GM18867 (cell line): Measurements from ENCODE around the gene NECTIN3.

Source experiments
- ATAC-seq: cut with Tn5 transposase; IDR thresholded peaks from one replicate; pipeline ENCODE4 v1.9.1; 2021; ENCODE audit warnings: mild to moderate bottlenecking, moderate library complexity; ENCODE audit not compliant: unreplicated experiment

NECTIN3 gene, protein sequence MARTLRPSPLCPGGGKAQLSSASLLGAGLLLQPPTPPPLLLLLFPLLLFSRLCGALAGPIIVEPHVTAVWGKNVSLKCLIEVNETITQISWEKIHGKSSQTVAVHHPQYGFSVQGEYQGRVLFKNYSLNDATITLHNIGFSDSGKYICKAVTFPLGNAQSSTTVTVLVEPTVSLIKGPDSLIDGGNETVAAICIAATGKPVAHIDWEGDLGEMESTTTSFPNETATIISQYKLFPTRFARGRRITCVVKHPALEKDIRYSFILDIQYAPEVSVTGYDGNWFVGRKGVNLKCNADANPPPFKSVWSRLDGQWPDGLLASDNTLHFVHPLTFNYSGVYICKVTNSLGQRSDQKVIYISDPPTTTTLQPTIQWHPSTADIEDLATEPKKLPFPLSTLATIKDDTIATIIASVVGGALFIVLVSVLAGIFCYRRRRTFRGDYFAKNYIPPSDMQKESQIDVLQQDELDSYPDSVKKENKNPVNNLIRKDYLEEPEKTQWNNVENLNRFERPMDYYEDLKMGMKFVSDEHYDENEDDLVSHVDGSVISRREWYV

DNA sequence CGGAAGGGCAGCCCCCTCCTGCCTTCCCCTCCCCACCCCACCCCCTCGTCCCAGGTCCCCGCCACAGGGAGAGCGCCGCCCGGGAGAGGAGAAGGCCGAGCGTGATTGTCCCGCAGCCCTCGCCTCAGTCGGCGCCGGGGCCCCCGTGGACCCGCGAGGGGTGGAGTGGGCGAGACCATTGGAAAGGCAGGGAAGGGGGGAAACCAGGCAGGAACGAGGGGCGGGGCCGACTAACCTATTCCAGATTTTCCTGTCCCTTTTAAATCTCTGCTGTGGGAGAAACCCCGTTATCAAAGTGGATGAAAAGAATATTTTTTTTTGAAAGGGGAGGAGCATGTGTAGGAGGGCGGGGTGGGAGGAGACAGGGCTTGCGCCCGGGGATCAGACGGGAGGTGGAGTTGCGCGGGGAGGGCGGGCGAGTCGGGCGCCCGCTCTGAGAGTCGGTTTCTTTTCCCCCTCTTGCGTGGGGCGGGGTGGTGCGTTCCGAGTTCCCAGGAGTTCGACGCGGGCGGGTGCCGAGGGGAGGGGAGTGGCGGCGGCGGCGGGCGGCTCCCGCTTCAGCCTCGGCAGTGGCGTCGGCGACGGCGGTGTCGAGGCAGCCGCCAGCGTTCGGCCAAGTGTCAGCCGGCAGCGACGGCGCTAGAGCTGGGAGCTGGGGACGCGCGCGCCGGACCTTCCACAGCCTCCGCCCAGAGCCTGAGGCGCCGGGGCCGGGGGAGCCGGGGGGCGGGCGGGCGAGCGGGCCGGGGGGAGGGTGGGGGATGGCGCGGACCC, at the start of gene NECTIN3:
Gene NECTIN3, plus strand, starts transcription at position 560 of the 774 bp plus-strand sequence. Its CDS starts 202 bp downstream, at position 762.
- peak; percentile 93 for ATAC-seq

DNA sequence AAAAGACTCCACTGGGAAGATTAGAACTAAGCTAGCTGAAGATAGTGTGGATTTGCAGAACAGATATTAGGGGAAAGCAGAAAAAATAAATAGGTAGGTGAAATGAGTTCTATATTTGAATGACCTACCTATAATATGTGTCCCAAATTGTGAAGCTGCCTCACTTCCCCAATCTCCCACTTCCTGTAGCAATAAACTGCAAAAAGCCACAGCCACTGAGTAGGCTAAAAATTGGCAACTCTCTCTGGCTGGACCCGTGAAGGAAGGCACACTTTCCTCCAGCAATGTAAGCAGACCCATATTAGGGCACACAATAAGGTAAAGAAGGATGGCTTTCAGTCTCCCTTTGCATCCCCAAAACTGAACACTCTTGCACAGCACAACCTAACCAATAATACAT, 43.7 kb upstream of the NECTIN3 start:
- no peak for ATAC-seq

DNA sequence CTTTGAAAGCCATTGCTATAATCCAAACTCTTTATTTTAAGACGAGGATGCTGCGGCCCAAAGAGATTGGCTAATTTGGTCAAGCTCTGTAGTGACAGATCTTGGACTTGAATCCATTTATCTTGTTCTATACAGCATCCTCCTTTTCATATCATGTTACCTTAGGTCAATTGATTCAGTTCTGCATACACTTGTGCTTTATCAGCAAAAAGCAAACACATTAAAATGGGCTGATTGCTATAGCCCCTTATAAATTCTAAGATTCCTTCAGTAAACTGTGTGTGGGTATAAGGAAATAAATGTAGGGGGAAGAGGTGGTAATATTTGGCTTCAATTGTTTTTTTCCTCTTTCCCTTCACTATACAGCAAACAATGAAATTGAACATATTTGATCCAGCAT, 40.1 kb upstream of the NECTIN3 start:
- no peak for ATAC-seq

DNA sequence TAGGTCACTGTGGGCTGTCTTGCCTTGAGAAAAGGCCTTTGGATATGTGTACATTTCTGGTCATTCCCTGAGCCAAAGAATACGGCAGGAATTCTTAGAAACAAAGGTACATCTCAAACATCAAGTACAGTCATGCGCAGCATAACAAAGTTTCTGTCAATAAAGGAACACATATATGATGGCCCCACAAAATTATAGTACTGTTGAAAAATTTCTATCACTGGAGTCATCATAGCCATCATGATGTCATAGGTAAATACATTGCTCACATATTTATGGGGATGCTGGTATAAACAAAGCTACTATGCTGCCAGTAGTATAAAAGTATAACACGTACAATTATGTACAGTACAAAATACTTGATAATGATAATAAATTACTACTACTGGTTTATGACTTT, 38.9 kb upstream of the NECTIN3 start:
- no peak for ATAC-seq

DNA sequence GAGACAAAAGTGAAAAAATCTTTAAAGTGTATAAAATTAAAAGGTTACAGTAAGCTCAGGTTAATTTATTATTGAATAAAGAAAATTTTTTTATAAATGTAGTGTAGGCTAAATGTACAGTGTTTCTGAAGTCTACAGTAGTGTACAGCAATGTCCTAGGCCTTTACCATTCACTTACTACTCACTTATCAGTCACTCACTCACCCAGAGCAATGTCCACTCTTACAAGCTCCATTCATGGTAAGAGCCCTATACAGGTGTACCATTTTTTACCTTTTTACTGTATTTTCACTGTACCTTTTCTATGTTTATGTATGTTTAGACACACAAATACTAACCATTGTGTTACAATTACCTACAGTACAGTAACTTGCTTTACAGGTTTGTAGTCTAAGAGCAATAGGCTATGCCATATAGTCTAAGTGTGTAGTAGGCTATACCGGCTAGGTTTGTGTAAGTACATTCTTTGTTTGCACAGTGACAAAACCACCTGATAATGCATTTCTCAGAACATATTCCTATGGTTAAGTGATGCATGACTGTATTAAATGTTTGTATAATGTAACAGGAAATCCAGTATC, 38.1 kb upstream of the NECTIN3 start:
- ATAC-seq, result no peak

DNA sequence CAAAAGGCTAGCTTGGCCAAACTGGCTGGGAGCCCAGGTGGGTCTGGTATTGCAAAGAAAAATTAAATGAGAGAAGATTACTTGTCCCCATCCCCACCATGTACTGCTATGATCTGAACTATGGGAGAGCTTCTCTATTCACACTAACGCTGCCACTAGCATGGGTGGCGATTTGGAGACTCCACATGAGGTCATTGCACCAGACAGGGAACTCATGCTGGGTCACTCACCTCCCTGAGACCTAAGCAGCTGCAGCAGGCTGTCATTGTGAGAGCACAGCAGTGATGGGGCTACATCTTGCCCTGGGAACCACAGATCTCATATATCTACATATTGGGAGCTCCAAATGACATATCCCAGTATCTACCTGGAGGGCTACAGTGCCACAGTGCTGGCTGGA, 36.3 kb upstream of the NECTIN3 start:
- no peak for ATAC-seq

DNA sequence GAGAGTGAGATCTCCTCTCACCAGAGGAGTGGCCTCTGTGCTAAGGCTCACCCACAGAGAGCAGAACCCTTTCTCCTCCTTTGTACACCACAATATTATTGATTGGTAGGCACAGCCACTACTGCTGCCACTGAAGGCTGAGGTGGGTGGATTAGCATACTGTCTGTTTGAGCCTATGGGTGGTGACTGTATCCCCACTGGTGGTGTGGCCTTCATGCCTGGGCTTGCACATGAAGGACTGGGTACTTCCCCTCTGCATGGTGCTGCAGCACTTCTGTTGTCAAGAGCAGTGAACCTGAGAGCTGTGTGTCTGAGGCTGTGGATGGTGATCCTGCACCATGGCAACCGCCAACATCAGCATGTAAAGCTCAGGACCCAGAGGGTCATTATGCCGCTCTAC, 35.7 kb upstream of the NECTIN3 start:
- no peak for ATAC-seq

DNA sequence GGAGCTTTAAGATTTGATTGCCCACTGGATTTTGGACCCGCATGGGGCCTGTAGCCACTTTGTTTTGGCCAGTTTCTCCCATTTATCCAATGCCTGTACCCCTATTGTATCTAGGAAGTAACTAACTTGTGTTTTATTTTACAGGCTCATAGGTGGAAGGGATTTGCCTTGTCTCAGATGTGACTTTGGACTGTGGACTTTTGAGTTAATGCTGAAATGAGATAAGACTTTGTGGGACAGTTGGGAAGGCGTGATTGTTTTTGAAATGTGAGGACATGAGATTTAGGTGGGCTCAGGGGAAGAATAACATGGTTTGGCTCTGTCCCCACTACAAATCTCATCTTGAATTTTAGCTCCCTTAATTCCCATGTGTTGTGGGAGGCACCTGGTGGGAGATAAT, 30.7 kb upstream of the NECTIN3 start:
- no peak for ATAC-seq

DNA sequence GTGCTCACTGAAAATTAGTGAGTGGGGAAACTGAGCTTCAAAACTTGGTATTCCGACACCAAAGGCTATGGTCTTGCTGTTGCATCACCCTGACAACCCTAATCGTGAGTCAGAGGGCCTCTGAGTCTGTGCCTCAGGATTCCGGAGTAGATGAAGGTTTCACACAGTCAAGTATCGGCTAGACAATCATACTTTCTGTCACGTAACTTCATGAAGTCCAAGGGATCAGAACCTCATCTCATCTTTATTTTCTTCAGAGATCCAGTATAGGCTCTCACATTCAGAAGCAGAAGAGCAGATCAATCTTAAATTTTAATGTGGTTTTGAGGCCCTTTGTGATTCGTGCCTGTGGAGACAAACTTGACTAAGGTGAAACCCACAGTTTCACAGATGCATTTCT, 26.1 kb upstream of the NECTIN3 start:
- ATAC-seq, result no peak

DNA sequence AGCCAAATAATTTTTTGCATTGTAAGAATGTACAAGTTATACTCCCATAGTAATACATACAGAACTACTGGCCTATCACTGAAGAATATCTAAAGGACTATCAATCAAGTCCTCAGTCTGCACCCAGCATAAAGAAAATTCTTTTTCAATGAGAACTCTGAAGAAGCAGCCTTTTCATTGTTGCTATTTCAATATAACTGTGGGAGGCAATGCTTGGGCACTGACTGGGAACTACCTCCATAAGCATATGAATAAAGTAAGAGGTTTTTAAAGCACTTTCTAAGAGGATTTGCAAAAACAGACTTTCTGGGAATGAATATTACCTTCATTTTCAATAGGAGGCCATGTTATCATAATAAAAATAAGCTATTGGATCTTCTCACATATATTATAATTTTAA, 24.6 kb upstream of the NECTIN3 start:
- no peak for ATAC-seq

DNA sequence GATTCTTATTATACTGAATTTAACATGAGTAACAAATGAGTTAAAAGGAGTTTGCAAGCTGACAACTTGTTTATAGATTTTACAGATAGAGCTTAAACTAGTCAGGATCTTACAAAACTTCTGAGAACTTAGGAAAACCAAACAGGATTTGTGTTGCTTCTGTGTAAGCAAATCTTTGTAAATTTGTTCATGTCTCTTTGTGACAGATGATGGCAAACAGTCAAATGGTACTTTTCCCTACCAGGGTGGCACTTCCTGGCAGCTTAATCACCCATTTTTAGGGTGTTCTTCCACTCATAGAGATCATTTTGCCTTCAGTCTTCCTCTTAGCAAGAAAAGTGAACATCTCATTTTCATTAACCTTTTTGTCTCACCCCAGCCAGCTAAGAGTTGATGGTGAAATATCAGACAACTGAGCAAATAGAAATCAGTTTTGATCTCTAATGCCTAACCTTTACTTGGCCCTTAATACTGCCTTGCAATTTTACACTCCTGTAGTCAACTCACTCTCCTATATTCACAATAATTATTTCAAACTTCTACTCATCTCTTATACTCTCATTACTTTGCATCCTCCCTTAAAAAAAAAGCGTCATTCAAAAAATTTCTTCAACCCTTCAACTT, 23.7 kb upstream of the NECTIN3 start:
- ATAC-seq, result no peak

DNA sequence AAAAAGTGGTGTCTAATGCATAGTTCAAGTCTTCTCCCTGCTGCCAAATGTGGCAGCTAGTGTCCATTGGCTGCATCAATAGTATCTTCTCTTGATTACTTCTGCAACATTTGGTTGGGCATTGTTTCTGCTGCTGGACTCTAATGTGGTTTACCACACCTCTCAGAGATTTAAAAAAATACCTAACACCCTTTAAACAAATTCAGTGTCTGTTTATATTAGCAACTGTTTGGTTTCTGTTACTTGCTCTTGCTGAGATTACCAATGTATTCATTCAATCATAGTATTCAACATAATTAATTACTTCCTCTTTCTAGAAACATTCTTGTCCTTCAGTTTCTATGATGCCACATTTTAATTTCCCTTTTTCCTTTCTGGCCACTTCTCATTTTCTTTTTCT, 20.3 kb upstream of the NECTIN3 start:
- ATAC-seq, result peak; percentile 88

DNA sequence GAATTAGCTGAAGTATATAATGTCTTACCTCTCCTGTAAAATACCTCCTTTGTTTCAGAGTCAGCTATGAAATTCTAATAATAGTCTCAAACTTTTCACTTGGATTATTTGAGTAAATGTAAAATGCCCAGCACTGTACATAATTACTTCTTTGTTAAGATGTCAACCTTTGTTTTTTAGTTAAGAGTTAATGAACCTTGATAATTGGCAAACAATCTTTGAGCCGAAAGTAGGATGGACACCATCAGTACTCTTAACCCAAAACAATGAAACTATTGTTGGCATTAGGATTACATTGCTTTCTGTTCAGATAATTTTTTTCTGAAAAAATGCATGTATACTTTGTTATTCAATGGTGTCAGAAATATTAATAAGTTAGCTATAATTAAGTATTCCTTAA, 3.0 kb upstream of the NECTIN3 start:
- ATAC-seq, result no peak

DNA sequence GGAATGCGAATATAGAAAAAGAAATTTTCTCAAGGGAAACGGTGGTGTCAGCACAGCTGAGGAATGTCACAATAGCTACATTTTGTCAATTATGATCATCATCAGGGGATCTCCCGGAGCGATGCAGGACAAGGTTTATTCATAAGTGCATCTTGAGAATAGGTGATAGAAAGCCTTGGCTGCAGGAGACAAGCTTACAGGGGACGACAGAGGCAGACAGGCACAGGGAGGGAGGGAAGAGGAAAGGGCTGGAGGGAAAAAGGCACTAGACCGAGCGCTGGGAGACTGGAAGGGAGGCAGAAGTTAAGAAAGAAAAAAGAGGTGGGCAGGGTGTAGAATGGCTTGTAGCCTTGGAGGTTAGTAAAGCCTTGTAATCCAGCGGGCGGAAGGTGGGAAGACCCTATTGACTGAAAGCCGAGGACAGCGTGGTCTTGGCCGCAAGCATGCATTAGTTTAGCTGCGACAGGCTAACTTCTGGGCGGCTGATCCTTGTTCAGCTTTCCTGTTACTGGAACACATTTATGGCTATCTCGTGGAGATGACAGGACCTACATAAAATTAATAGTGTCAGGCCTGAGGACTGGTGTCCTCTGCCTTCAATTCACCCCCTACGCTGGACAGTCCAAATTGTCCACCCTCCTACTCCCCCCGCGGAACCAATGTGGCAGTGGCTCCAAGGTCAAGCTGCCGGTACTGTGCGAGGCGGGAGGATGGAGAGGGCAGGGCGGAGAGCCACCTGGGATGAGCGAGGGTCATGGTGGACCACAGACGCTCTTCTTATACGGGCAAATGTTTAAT, 1.4 kb upstream of the NECTIN3 start:
- no peak for ATAC-seq

DNA sequence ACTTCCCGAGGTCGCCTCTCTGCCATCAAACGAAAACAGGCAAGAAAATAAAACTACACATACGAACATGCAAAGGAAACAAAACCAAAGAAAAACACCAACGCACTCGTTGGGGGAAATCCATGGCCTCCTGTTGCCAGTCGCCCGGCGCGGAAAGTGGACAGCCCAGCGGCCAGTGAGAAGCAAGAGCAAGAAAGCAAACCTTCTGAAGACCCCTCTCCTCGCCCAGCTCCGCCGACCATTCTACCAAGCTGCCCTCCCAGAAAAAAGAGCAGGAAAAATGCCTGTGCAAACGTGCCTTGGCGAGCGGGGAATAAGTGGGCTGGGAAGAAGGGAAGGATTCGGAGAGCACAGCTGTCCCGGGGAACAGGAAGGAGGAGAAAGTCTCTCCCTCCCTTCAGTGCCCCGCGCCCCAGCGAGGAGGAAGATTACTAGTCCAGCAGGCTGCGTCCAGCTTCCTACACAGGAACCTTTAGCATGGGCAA, 802 bp upstream of the NECTIN3 start:
- ATAC-seq, result peak; percentile 2

DNA sequence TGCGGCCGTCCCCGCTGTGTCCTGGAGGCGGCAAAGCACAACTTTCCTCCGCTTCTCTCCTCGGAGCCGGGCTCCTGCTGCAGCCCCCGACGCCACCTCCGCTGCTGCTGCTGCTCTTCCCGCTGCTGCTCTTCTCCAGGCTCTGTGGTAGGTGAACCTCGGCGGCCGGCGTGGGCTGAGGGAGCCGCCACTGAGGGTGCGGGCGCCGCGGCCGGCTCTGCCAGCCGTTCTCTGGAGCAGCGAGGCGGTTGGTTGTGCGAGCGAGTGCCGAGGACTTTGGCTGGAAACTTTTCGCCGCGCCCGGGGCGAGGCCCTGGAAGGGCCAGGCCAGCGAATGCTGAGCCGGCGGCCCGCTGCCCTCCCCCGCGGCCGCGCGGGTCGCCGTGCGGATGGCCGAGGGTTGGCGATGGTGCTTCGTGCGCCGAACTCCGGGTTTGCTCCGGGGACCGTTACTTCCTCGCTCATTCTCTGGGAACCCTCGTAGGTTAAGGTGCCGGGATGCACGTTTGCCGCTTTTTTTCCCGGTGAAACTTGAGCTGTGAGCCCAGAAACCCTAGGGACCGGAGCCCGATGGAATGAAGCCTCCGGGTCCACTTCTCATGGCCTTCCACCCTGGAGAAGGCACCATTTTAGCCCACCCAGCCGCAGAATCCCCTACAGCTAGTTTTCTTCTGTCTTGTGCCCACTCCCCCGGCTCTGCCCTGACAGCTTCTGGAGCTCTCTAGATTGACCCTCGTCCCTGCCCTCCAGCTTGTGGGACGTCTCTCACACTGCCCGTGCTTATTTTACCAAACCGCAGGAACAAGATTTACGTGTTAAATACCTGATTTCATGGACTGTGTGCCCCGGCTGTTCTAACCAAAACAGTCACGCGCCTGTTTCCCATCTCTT, 660 bp downstream of the NECTIN3 start:
- ATAC-seq, result peak; percentile 28

DNA sequence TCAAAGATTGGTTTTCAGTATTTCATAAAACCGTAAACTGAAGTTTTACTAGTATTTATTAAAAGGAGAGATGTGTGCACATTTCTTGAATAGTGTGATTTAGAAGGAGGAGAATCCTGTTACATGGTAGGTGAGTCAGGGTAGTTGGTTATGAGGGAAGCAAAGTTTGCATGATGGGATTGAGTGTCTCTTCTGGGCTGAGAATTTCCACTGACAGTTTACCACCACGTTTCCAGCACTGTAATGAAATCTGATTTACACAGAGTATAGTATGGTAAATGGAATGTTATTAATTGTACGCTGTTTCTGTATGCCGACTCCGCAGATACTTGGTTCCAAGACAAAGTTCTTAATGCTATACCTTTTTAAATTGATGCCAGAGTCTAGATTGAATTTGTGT, 1.6 kb downstream of the NECTIN3 start:
- ATAC-seq, result no peak

DNA sequence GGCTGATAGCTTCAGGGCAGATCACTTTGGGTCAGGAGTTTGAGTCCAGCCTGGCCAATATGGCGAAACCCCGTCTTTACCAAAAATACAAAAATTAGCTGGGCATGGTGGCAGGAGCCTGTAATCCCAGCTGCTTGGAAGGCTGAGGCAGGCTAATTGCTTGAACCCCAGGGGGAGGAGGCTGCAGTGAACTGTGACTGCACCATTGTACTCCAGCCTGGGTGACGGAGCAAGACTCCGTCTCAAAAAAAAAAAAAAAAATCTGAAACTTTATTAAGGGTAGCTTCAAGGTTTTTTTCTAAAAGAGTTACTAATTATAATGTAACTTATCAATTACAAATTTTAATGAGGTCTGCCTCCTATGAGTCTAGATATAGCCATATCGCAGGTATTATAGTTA, 5.1 kb downstream of the NECTIN3 start:
- ATAC-seq, result no peak

DNA sequence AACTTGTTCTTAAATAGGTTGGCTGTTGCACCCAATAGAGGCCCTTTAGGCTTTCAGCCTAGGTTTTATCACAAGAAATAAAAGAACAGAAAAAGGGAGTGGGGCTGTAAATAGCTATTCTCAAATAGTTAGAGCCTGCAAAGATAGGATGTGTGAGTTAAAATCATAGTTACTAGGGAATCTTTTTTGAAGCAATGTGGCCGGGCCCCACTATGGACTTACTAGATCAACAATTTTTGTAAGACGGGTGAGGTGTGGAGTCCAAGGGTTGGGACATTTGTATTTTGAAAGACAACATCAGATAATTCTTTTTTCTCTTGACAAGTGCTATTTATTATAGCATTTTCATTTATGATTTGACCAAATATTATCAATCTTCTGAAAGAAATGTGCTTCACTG, 5.8 kb downstream of the NECTIN3 start:
- no peak for ATAC-seq
